K562 (cell line): ENCODE results near the gene MYL10. TPM values are rescaled to one million over a fixed set of nuclear protein-coding genes. Genes with fewer than 3 reads are reported as not detected.

Experiments
- NUFIP1 ChIP-seq: fragments of 450-650 bp; IDR thresholded peaks from 2 replicates; pipeline ENCODE4 v1.6.1; 2018; ENCODE audit not compliant: partially characterized antibody
- polyA plus RNA-seq, 8 experiments: library from polyadenylated mRNA; depleted of rRNA in 4 of 8; stranded (reverse) in 5 of 8; unstranded in 3 of 8; fragments of >200 nt; fragmentation: Nextera tagmentation in 2 of 8; fragmentation: Illumina TruSeq in 1 of 8; extraction: Ambion mirVana in 2 of 8; extraction: Trizol in 1 of 8; gene quantifications; 2 replicates each; pipeline versions ENCODE4 v1.2.1 to v1.2.3, GENCODE V29; 2011 to 2014; ENCODE audit warnings: inconsistent platforms in 1 of 8, missing spikeins in 1 of 8
- total RNA-seq, 7 experiments: library from RNA; depleted of rRNA in 6 of 7; stranded (reverse); fragments of >200 nt in 6 of 7; fragmentation: Illumina TruSeq in 2 of 7; extraction: Trizol in 2 of 7; gene quantifications; 2 replicates each; pipeline versions ENCODE4 v1.2.1 to v1.2.3, GENCODE V29; 2011 to 2021; ENCODE audit warnings: low replicate concordance in 1 of 7
- TF ChIP-seq, protein P1 (sequence below), 2 experiments: fragments of 450-650 bp in 1 of 2; sonication (generic) in 1 of 2; formaldehyde crosslinking in 1 of 2; IDR thresholded peaks; 2 replicates each; pipeline versions ENCODE4 v1.7.1 to v1.9.0; 2016 to 2022; ENCODE audit warnings: inconsistent platforms in 1 of 2, mild to moderate bottlenecking in 1 of 2, missing genetic modification reagents in 1 of 2

Gene MYL10
- total and polyA plus RNA-seq, 9 of the 15 experiments (the other 6 are each of a cell fraction or from before 2014, with no cell fraction given): not detected

DNA sequence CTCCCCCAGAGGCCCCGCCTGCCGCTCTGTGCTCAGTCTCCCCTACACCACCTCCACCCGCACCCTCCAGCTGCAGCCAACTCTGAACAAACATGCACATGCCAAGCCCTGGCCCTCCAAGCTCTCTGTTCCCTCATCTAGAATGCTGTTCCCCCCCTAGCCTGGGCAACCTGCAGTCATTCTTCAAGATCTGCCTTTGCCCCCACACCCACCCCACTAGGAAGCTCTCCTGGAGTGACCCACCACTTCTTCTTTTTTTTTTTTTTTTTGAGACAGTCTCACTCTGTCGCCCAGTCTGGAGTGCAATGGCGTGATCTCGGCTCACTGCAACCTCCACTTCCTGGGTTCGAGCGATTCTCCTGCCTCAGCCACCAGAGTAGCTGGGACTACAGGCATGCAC, 13.7 kb downstream of the MYL10 start (continued):
- TF ChIP-seq, protein P1, sequence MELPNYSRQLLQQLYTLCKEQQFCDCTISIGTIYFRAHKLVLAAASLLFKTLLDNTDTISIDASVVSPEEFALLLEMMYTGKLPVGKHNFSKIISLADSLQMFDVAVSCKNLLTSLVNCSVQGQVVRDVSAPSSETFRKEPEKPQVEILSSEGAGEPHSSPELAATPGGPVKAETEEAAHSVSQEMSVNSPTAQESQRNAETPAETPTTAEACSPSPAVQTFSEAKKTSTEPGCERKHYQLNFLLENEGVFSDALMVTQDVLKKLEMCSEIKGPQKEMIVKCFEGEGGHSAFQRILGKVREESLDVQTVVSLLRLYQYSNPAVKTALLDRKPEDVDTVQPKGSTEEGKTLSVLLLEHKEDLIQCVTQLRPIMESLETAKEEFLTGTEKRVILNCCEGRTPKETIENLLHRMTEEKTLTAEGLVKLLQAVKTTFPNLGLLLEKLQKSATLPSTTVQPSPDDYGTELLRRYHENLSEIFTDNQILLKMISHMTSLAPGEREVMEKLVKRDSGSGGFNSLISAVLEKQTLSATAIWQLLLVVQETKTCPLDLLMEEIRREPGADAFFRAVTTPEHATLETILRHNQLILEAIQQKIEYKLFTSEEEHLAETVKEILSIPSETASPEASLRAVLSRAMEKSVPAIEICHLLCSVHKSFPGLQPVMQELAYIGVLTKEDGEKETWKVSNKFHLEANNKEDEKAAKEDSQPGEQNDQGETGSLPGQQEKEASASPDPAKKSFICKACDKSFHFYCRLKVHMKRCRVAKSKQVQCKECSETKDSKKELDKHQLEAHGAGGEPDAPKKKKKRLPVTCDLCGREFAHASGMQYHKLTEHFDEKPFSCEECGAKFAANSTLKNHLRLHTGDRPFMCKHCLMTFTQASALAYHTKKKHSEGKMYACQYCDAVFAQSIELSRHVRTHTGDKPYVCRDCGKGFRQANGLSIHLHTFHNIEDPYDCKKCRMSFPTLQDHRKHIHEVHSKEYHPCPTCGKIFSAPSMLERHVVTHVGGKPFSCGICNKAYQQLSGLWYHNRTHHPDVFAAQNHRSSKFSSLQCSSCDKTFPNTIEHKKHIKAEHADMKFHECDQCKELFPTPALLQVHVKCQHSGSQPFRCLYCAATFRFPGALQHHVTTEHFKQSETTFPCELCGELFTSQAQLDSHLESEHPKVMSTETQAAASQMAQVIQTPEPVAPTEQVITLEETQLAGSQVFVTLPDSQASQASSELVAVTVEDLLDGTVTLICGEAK (IDR thresholded peaks at IDR 0.05): no peak
- TF ChIP-seq, protein P1 (CRISPR knock-in tag; IDR thresholded peaks at IDR 0.05): no peak
- TF ChIP-seq NUFIP1: no peak
